GM18867 (cell line): ENCODE data around the gene PADI4.

Experiments used
- ATAC-seq: cut with Tn5 transposase; IDR thresholded peaks from one replicate; pipeline ENCODE4 v1.9.1; 2021; ENCODE audit warnings: mild to moderate bottlenecking, moderate library complexity; ENCODE audit not compliant: unreplicated experiment

The PADI4 gene

DNA sequence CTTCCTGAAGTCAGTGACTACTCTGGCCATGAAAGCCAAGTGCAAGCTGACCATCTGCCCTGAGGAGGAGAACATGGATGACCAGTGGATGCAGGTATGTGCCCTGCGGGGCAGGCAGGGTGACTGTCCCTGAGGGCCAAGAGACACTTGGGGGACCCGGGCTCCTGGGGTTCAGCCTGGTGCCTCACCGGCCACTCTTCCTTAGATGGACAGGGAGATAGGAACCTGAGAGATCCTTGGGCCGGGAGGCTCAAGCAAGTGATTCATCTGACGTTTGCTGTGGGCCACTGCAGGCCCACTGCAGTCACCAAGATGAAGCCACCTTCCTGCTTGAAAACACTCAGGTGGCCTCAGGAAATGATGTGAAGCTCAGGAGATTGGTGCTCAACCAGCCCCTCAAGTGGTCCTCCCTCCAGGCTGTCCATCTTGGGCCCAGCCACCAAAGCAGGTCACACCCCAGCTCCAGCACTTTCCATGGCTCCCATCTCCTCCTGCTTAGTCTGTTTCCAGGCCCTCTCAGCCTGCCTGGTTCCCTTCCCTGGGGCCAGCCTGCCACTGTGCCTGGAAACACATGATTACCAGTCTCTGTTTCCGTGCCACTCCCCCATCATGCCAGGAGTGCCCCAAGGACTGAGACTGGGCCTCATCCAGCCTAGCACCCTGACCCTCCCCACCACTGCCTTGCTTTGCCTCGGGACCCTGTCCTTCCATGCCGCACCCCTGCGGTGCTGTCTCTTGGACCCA, 38.2 kb downstream of the PADI4 start:
- ATAC-seq: no peak

DNA sequence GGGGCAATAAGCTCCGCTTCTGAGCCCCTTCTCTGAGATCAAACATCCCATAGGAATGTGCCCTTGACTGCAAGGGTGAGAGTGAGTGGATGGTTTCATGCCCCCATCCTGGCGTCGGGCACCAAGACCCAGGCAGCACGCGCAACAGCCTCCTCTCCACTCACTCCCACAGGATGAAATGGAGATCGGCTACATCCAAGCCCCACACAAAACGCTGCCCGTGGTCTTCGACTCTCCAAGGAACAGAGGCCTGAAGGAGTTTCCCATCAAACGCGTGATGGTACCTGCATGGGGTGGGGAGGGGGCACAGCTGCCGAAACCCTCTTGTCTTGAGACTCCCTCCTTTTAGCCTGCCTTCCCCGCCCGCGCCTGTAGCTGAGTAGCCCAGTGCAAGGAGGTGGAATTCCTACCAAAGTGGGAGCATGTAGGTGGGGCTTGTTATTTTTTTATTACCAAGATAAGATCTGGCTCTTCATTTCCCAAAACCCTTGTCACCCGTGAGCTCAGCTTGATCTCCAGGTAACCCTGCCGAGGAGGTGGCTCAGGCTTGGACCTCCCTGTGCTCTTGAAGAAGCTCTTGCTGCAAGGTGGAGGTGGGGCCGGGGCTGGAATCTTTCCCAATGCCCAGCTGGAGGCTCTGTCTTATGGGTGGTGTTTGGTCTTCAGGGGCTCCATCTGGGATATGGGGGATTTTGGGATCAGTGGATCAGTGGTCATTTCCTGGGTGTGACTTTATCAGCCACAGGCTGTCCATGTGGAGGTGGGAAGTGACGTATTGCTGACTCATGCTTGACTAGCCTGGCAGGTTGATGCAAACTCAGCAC, 40.0 kb downstream of the PADI4 start:
- ATAC-seq: no peak

GRCh38 chr1:17348593-17349234, 40.7 kb downstream of the PADI4 start:
- no peak for ATAC-seq

- ATAC-seq: no peak
Measured at GRCh38 chr1:17350083-17350482, 42.1 kb downstream of the PADI4 start.

DNA sequence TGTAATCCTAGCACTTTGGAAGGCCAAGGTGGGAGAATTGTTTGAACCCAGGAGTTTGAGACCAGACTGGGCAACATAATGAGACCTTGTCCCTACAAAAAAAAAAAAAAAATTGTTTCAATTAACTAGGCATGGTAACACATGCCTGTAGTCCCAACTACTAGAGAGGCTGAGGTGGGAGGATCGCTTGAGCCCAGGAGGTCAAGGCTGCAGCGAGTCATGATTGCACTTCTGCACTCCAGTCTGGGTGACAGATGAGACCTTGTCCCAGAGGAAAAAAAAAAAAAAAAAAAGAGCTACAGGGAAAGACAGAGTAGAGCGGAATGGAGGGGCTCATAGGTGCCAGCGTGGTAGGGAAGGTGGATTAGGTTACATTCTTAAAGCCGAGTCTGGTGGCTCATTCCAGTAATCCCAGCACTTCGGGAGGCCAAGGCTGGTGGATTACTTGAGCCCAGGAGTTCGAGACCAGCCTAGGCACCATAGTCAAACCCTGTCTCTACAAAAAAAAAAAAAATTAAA, 43.0 kb downstream of the PADI4 start:
- no peak for ATAC-seq

GRCh38 chr1:17351598-17352324, 43.8 kb downstream of the PADI4 start:
- no peak for ATAC-seq

GRCh38 chr1:17352419-17352909, 44.5 kb downstream of the PADI4 start:
- no peak for ATAC-seq

DNA sequence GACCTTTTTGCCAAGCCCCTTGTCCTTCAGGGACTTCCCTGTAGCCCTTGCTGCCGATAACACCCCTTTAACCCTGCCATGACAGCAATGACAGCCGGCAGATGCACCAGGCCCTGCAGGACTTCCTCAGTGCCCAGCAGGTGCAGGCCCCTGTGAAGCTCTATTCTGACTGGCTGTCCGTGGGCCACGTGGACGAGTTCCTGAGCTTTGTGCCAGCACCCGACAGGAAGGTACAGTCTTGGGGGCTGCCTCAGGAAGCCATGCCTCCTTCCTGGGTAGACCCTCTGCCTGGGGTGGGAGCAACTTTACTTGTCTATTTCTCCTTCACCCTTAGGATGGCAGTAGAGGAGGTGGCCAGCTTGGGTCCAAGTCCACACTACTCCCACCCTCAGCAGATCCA, 47.9 kb downstream of the PADI4 start:
- ATAC-seq: no peak

- no peak for ATAC-seq
Measured at GRCh38 chr1:17356387-17357026, 48.5 kb downstream of the PADI4 start.

DNA sequence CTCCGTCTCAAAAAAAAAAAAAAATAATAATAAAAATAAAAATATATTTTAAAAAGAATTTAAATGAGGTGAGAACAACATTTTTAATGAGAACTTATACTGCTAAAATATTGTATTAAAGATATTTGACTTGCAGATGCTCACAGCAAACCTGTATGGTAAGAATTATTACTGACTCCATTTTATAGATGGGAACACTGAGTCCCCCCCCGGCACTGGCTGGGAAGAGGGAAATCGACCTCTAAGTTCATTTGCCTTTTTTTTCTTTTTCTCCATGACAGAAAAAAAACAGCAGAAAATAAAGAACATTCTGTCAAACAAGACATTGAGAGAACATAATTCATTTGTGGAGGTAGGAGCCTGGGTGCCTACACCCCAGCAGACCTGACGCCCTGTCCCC, 50.6 kb downstream of the PADI4 start:
- ATAC-seq: no peak

GRCh38 chr1:17359031-17359430, 51.0 kb downstream of the PADI4 start:
- no peak for ATAC-seq

GRCh38 chr1:17359808-17360207, 51.8 kb downstream of the PADI4 start:
- ATAC-seq: no peak

- no peak for ATAC-seq
Measured at GRCh38 chr1:17360272-17360956, 52.4 kb downstream of the PADI4 start.

GRCh38 chr1:17361687-17362086, 53.7 kb downstream of the PADI4 start:
- no peak for ATAC-seq

DNA sequence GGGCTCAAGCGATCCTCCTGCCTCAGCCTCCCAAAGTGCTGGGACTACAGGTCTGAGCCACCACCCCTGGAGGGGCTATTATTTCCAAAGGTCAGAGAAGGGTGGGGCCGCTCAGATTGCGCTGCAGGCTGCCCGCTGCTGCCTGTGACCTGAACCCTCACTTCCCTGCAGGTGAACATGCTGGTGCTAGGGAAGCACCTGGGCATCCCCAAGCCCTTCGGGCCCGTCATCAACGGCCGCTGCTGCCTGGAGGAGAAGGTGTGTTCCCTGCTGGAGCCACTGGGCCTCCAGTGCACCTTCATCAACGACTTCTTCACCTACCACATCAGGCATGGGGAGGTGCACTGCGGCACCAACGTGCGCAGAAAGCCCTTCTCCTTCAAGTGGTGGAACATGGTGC, 55.4 kb downstream of the PADI4 start:
- ATAC-seq: no peak

- no peak for ATAC-seq
Measured at GRCh38 chr1:17363771-17364170, 55.8 kb downstream of the PADI4 start.

DNA sequence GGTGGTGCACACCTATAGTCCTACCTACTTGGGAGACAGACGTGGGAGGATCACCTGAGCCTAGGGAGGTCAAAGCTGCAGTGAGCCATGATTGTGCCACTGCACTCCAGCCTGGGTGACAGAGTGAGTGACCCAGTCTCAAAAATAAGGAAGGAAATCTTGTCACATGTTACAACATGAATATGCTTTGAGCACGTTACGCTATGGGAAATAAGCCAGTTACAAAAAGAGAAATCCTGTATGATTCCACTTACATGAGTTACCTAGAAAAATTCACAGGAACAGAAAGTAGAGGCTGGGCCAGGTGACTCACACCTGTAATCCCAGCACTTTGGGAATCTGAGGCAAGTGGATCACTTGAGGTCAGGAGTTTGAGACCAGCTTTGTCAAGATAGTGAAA, 57.3 kb downstream of the PADI4 start:
- no peak for ATAC-seq

DNA sequence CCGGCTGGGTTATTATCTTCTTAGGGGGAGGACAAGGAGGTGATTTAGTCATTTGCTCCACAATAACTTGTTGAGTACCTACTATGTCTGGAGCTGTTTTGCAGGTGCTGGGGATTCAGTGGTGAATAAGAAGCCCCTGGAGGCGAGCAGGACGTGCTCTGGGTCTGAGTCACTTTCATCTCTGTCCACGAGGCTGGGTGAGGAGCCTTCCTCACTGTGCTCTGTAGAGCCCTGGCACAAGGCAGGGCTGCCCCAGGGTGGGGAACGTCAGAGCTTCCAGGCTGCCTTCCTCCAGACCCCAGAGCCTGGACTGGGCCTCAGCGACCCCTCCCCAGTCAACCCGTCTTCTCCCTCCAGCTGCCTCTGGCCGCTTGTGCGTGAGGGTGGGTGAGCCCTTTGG, 61.5 kb downstream of the PADI4 start:
- ATAC-seq: no peak

- no peak for ATAC-seq
Measured at GRCh38 chr1:17370618-17371017, 62.6 kb downstream of the PADI4 start.

DNA sequence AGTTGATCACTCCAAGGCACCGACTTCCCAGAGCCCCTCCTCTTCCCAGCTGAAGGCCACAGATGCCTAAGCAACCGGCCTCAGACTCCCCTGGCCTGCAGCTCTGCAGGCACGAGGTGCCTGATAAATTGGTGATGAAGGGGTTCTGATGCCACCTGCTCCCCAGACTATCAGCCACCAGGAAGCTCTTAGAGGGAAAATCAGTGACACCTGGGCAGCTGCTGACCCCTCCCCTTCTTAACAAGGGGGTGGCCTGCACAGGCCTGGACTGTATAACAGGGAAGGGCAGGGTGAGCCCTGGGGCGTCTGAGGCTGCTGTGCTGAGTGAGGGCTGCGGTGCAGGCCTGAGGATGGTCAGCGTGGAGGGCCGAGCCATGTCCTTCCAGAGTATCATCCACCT, 63.9 kb downstream of the PADI4 start, which contains the start of gene PADI6:
Gene PADI6 (plus strand): TSS at position 301 of the 400 bp plus-strand sequence. CDS start 50 bp downstream, at position 351.
- ATAC-seq: no peak
